ENCODE measurements around the gene MASP1. TPM values are rescaled to one million over a fixed set of nuclear protein-coding genes. Genes with fewer than 3 reads are reported as not detected.

MASP1 gene
- total RNA-seq, 2 experiments from 2014 or later, result not detected

DNA sequence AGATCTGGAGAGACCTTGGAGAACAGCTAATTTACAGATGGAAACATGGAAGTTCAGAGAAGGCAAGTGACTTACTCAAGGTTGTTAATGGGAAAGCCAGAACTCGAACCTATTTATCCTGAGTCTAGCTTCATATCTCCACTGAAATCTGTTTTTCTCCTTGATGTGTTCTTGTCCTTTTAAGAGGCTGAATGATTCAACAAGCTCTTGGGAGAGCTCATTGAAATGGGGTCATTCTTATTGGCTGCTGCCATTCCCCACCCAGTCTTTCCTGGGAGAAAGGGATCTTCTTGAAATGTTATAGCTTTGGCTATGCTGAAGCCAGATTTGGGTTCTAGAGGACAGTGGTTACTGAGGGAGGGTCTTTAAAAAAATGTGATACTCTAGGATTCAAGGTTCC, 53.3 kb downstream of the MASP1 start:
- Mint-ChIP-seq H3K27me3 (no peaks in the 10 kb centered on the region), H3K36me3 (no peaks in the 10 kb centered on the region), H3K4me3 (no peak overlapping the region), H3K9me3 (peaks cover 5% of the 10 kb centered on the region), H3K27ac (no peak overlapping the region), H3K4me1 (peaks cover 3% of the 10 kb centered on the region)
- DNase-seq, result no peak

DNA sequence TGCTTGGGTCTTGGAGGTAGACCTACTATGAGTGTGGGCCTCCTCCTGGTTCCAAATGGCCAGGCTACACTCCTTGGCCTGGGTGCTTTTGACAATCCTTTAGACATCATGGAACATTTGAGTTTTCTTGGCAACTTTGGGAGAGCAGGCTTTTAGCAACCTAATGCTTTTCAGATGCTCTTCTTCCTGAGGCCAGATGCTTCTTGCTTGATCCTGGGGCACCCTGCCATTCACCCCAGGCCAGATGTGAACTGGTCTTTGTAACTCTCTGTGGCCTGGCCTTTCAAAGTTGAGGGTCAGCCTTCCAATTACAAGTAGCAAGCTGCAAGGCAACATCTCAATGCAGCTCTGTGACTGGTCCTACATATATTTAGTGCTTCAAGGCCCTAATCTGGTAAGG, 53.8 kb downstream of the MASP1 start:
- Mint-ChIP-seq H3K4me1 (no peaks in the 10 kb centered on the region), H3K36me3 (no peaks in the 10 kb centered on the region), H3K27ac (no peak overlapping the region), H3K9me3 (peaks cover 5% of the 10 kb centered on the region), H3K4me3 (no peak overlapping the region), H3K27me3 (no peaks in the 10 kb centered on the region)
- DNase-seq, result no peak

DNA sequence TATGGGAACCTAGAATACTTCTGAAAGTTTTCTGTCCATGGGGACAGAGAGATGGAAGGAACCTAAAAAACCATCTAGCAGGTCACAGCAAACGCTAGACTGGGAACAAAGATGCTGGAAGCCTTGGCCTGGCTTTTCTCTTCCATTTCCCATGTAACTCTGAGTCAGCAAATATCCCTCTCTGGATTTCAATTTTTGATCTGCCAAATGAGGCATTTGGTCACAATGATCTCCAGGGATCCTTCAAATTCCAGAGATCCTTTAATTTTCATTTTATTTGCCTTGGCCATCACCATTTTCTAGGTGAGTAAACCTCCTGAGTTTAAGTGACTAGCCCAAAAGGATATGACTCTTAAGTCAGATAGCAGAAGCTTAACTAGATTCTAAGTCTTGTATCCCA, 54.6 kb downstream of the MASP1 start:
- Mint-ChIP-seq H3K27me3 (no peaks in the 10 kb centered on the region), H3K4me1 (no peaks in the 10 kb centered on the region), H3K27ac (no peak overlapping the region), H3K36me3 (no peaks in the 10 kb centered on the region), H3K4me3 (no peak overlapping the region), H3K9me3 (peaks cover 5% of the 10 kb centered on the region)
- no peak for DNase-seq

DNA sequence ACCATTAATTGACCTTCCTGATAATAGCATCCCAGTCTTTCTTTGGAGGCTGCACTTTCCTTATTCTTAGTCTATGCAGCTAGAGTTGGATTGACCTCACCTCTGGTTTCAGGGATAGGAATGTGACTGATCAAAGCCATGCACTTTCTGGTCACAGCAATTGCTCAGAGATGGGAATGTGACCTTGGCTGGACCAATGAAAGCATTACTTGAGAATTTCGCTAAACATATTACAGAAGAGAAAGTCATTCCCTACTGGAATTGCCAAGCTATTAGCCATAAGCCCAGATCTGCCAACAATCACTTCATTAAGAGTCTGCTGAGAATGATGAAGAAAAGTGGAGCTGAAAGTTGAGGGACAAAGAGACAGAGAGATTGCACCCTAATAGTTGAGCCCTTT, 61.5 kb downstream of the MASP1 start:
- H3K4me1 Mint-ChIP-seq, result no peaks in the 10 kb centered on the region
- DNase-seq, result no peak
- H3K4me3 Mint-ChIP-seq, result no peak overlapping the region
- H3K9me3 Mint-ChIP-seq, result no peaks in the 10 kb centered on the region
- peaks cover 4% of the 10 kb centered on the region for H3K27me3 Mint-ChIP-seq
- H3K27ac Mint-ChIP-seq, result no peak overlapping the region
- H3K36me3 Mint-ChIP-seq, result no peaks in the 10 kb centered on the region

DNA sequence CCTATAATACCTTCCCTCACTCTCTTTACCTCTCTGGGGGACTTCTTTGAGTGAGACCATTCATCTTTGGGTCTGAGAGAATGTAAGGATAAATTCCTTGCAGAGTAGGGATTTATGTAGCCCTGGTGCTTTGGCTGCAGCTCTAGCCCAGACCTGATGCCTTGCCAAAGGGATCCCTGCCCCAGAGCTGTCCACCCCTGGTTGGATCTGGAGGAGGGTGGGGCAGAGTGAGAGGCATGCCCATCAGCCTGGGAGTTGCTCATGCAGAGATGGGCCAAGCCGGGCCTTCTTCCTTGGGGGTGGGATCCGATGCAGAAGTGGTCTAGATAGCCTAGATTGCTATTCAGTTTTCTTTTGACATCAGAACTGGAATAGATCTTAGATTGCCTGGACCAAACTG, 62.8 kb downstream of the MASP1 start:
- H3K27ac Mint-ChIP-seq, result no peak overlapping the region
- H3K9me3 Mint-ChIP-seq, result no peaks in the 10 kb centered on the region
- peaks cover 4% of the 10 kb centered on the region for H3K27me3 Mint-ChIP-seq
- no peaks in the 10 kb centered on the region for H3K36me3 Mint-ChIP-seq
- H3K4me1 Mint-ChIP-seq, result no peaks in the 10 kb centered on the region
- no peak for DNase-seq
- H3K4me3 Mint-ChIP-seq, result no peak overlapping the region

DNA sequence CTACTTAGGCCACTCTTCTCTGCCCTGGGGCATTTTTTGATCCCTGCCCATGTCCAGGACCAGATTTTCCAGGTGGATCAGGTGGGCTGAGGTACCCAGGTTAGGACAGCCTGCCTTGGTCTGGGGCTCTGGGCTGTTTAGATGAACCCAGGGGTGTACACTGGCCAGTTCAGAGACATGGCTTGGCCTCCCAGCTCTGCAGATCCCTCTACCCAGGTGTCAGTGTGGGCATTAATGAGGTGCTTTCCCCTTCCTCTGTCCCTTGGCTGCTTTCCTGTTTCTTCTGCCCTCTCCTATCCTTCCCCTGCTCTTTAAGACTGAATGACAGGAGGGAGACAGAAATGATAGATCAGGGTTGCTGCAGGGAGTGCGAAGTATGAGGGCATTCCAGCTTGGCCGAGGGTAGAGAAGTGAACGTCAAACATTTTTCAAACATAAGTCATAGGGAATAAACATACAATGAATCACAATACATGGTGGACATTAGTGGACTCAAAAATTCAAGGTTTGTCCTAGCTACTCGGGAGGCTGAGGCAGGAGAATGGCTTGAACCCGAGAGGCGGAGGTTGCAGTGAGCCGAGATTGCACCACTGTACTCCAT, 63.8 kb downstream of the MASP1 start:
- no peak for DNase-seq
- H3K9me3 Mint-ChIP-seq, result no peaks in the 10 kb centered on the region

DNA sequence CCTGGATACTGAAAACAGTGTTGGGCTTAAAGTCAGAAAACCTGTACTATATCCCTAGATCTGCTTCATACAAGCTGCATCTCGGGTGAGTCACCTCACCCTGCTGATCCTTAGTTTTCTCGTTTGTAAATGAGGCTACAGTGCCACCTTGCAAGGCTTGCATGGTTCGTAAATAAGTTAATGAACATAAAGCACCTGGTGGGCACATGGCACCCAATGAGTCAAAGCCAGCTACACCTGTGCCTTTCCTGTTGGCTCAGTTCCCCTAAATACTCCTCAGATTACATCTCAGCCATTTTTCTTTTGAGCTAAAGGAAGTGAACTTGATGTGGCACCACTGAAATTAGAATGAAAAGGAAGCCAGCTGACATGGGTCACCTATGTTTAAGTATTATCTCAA, 67.7 kb downstream of the MASP1 start:
- Mint-ChIP-seq H3K4me3 (no peak overlapping the region), H3K4me1 (no peaks in the 10 kb centered on the region), H3K9me3 (no peaks in the 10 kb centered on the region), H3K36me3 (no peaks in the 10 kb centered on the region), H3K27ac (no peak overlapping the region), H3K27me3 (no peaks in the 10 kb centered on the region)
- DNase-seq, result no peak

More for the DNA sequence above, 63.8 kb downstream of the MASP1 start:
- H3K27me3 Mint-ChIP-seq, result peaks cover 4% of the 10 kb centered on the region
- H3K4me1 Mint-ChIP-seq, result no peaks in the 10 kb centered on the region
- H3K4me3 Mint-ChIP-seq, result no peak overlapping the region
- no peak overlapping the region for H3K27ac Mint-ChIP-seq
- no peaks in the 10 kb centered on the region for H3K36me3 Mint-ChIP-seq

DNA sequence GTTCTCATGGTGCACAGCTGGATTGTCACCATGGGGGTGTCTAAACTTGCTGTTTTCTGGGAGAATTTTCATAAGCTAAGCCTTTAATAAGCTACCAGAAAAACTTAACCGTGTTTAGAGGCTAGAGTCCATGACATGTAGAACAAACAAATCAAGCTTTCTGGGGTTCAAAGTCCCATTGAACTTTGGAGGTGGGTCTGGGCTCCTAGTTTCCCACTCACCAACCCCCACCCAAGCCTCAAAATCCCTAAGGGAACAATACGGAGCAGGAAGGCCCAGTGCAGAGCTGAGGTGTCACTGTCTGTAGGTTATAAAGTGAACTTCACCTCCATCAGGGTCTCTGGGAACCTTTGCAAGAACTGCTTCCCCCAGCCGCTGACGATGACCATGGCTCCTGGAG, 68.7 kb downstream of the MASP1 start:
- H3K4me1 Mint-ChIP-seq, result no peaks in the 10 kb centered on the region
- H3K4me3 Mint-ChIP-seq, result no peak overlapping the region
- H3K27me3 Mint-ChIP-seq, result no peaks in the 10 kb centered on the region
- H3K36me3 Mint-ChIP-seq, result no peaks in the 10 kb centered on the region
- DNase-seq, result no peak
- no peak overlapping the region for H3K27ac Mint-ChIP-seq
- H3K9me3 Mint-ChIP-seq, result no peaks in the 10 kb centered on the region

DNA sequence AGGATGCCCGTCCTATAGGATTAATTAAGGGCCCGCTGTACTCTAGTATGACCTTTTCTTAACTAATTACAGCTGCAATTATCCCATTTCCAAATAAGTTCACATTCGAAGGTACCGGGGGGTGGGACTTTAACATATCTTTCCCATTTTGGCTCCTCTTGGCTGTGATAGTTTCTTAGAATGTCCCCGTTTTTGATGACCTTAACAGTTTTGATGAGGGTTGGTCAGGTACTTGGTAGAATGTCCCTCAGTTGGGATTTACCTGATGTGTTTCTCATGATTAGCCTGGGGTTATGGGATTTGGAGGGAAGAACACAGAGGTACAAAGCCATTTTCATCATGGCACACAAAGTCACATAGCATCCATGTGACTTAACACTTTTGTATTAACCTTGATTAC, 76.1 kb downstream of the MASP1 start:
- H3K4me1 Mint-ChIP-seq, result no peaks in the 10 kb centered on the region
- DNase-seq, result no peak
- H3K27me3 Mint-ChIP-seq, result no peaks in the 10 kb centered on the region
- H3K4me3 Mint-ChIP-seq, result no peak overlapping the region
- H3K9me3 Mint-ChIP-seq, result no peaks in the 10 kb centered on the region
- no peaks in the 10 kb centered on the region for H3K36me3 Mint-ChIP-seq
- no peak overlapping the region for H3K27ac Mint-ChIP-seq

DNA sequence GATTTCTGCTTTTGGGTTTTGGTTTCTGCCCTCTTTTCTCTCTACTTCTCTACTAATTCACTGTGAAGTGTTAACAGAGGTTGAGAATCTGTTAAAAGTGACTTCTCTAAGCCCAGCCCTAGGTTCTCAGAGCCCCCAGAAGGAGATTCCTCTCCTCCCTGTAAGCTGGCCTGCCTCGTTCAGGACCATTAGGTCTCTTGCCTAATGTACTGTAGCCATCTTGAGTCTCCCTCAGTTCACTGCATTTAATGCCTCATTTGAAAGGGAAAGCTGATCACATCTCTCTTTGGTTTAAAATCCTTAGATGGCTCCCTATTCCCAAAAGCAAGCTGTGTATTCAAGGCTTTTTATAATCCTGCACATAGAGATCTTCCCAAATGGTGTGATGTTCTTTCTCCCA, 77.9 kb downstream of the MASP1 start:
- no peaks in the 10 kb centered on the region for H3K9me3 Mint-ChIP-seq
- H3K27me3 Mint-ChIP-seq, result no peaks in the 10 kb centered on the region
- no peak overlapping the region for H3K27ac Mint-ChIP-seq
- no peak overlapping the region for H3K4me3 Mint-ChIP-seq
- DNase-seq, result no peak
- no peaks in the 10 kb centered on the region for H3K36me3 Mint-ChIP-seq
- no peaks in the 10 kb centered on the region for H3K4me1 Mint-ChIP-seq

DNA sequence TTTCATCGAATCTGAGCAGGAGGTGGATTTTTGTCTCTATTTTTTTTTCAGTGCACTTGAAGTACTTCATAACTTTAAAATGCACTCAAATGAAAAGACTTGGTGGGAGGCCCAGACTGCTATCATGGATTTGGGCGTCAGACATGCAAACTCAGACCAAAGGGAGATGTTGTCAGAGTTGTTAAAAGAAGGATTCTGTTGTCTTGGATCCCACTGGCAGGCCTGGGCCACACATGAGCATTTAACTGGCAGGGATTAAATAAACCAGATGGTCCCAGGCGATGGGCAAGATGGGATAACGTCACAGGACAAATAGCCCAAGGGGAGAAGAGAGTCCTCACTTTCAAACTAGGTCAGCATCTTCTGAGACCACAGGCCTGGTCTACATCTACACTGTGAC, 78.8 kb downstream of the MASP1 start:
- Mint-ChIP-seq H3K36me3 (no peaks in the 10 kb centered on the region), H3K27me3 (no peaks in the 10 kb centered on the region), H3K4me3 (no peak overlapping the region), H3K27ac (no peak overlapping the region), H3K9me3 (no peaks in the 10 kb centered on the region), H3K4me1 (no peaks in the 10 kb centered on the region)
- no peak for DNase-seq

DNA sequence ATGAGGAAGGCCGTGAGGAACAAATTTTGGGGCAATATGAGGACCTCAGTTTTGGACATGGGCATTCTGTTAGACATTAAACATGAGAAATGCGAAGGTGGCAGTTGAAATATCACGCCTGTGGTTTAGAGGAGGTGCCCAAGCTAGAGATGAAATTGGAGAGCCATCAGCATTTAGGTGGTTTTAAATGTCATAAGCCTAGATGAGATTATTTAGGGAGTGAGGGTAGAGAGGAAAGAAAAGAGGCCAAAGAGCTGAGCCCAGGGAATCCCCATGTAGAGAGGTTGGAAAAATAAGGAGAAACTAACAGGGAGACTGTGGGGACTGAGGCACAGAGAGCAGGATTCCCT, 79.4 kb downstream of the MASP1 start:
- Mint-ChIP-seq H3K27me3 (no peaks in the 10 kb centered on the region), H3K27ac (no peak overlapping the region), H3K4me3 (no peak overlapping the region), H3K9me3 (no peaks in the 10 kb centered on the region), H3K4me1 (no peaks in the 10 kb centered on the region), H3K36me3 (no peaks in the 10 kb centered on the region)
- DNase-seq, result no peak

DNA sequence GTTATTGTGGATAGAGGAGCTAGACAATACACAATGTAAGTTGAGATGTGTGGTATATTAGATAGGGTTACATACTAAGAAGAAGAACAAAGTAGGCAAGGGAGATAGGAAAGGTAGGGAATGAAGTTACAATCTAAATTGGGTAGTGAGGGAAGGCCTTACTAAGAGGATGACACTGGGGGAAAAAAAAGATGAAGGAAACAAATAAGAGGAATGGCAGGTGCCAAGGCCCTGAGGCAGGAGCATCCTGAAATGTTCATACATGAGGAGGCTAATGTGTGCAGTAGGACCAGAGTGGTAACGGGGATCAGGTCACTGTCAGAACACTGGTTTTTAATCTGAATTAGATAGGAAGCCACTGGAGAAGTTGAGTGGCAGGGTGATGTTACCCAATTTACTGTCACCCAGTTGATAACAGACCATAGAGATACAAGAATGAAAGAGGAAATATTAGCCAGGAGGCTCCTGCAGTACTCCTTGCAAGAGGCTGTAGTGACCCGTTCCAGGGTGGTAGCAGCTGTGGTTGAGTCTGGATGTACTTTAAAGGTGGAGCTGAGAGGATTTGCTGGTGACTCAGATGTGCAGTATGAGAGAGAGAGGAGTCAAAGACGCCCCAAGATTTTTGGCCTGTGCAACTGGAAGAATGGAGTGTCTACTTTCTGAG, 79.9 kb downstream of the MASP1 start:
- DNase-seq, result no peak
- H3K27ac Mint-ChIP-seq, result no peak overlapping the region
- no peaks in the 10 kb centered on the region for H3K9me3 Mint-ChIP-seq
- H3K4me1 Mint-ChIP-seq, result no peaks in the 10 kb centered on the region
- no peak overlapping the region for H3K4me3 Mint-ChIP-seq
- H3K36me3 Mint-ChIP-seq, result no peaks in the 10 kb centered on the region
- H3K27me3 Mint-ChIP-seq, result no peaks in the 10 kb centered on the region

DNA sequence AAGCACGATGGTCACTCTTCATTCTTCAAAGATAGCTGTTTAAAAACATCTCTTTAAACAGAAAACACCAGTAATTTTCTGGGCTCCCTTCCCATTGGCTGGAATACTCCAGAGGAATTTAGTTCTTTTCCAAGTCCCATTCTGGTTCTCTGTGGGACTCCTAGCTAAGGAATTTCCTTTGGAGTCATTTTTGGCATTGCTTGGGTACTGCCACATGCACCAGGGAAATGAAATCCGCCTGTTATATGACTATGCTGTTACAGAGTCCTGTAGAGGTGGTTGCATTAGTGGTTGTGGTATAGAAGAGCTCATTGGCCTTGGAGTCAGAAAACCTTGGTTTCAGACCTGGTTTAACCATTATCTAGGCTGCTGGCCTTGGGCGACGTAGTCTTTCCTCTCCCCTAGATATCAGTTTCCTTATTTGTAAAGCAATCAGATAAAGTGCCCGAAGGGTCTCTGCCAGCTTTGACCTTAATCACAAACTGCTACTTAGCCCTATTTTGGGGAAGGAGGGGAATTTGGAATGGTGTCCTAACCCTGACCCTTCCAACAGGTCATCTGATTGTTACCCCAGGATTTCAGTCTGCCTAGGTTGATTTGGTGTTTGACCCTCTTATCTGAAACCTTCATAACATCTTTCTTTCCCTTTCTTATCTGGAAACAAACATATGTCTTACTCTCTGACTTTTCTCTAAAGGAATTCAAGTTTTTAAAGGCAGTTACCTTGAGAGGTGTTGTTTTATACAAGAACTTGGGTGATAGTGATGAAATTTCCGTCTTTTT, 80.8 kb downstream of the MASP1 start:
- Mint-ChIP-seq H3K27me3 (no peaks in the 10 kb centered on the region), H3K4me3 (no peak overlapping the region), H3K4me1 (no peaks in the 10 kb centered on the region), H3K9me3 (no peaks in the 10 kb centered on the region), H3K36me3 (no peaks in the 10 kb centered on the region), H3K27ac (no peak overlapping the region)
- no peak for DNase-seq

DNA sequence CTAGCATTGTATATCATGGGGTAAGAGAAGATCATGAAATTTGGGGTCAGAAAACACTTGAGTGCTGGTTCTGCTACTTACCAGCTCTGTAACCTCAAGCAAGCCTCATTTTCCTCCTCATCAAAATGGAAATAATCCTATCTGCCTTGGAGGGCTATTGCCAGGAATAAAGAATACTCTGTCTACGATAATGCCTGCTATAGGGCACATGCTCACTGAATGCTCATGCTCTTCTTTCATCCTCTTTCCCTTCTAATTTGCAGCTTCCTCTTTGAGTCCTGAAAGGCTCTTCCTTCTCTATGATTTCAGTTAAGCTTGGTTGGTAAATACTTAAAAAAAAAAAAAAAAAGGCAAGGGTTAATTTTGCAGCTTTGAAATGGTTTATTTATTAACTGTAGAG, 81.4 kb downstream of the MASP1 start:
- Mint-ChIP-seq H3K9me3 (no peaks in the 10 kb centered on the region), H3K4me1 (no peaks in the 10 kb centered on the region), H3K27me3 (peaks cover 5% of the 10 kb centered on the region), H3K27ac (no peak overlapping the region), H3K36me3 (no peaks in the 10 kb centered on the region), H3K4me3 (no peak overlapping the region)
- DNase-seq, result no peak

DNA sequence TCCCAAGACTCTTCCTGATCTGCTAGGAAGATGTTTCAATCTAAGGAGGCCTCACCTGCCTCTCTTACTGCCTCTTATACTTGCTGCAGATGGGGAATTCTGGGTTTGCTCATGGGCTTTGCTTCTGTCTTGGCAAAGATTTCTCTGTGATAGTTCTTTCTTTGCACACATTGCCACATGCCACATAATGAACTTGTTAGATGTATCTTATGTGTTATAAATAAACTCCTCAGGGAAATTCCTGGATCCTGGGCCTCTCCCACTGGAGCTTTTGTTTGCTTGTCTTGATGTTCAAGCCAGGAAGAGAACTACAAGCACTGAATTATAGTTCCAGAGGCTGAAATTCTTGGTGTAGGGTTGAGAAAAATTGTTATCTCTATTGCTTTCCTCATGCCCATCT, 82.0 kb downstream of the MASP1 start:
- no peaks in the 10 kb centered on the region for H3K9me3 Mint-ChIP-seq
- H3K36me3 Mint-ChIP-seq, result no peaks in the 10 kb centered on the region
- H3K4me1 Mint-ChIP-seq, result no peaks in the 10 kb centered on the region

More for the DNA sequence above, 82.0 kb downstream of the MASP1 start:
- Mint-ChIP-seq H3K27ac (no peak overlapping the region), H3K4me3 (no peak overlapping the region), H3K27me3 (peaks cover 6% of the 10 kb centered on the region)
- DNase-seq, result no peak
